KMS-11 (cell line): ENCODE results near the gene SALL1.

Experiments used
- H2AFZ ChIP-seq: fragments of 200-600 bp; sonication (generic); 2 replicates; pipeline ENCODE4 v1.6.1; 2016; ENCODE audit warnings: antibody characterized with exemption, mixed run types, low read depth
- H3K27ac ChIP-seq: fragments of 200-600 bp; sonication (generic); 2 replicates; pipeline ENCODE4 v1.6.1; 2016; ENCODE audit warnings: mild to moderate bottlenecking, mixed run types
- H3K27me3 ChIP-seq: fragments of 200-600 bp; sonication (generic); 2 replicates; pipeline ENCODE4 v1.6.1; 2017; ENCODE audit warnings: mild to moderate bottlenecking, low read depth, mixed run types, moderate library complexity; ENCODE audit not compliant: insufficient read depth
- H3K36me3 ChIP-seq: fragments of 200-600 bp; sonication (generic); 2 replicates; pipeline ENCODE4 v1.6.1; 2017; ENCODE audit warnings: mild to moderate bottlenecking, mixed run types; ENCODE audit not compliant: insufficient read depth
- H3K4me1 ChIP-seq: fragments of 200-600 bp; sonication (generic); 2 replicates; pipeline ENCODE4 v1.6.1; 2016; ENCODE audit warnings: mild to moderate bottlenecking, low read depth, mixed run types; ENCODE audit not compliant: poor library complexity, severe bottlenecking
- H3K4me2 ChIP-seq: fragments of 200-600 bp; sonication (generic); 2 replicates; pipeline ENCODE4 v1.7.0; 2016; ENCODE audit warnings: mild to moderate bottlenecking, mixed run types
- H3K4me3 ChIP-seq: fragments of 200-600 bp; sonication (generic); IDR thresholded peaks from 2 replicates; pipeline ENCODE4 v1.6.1; 2017; ENCODE audit warnings: low read depth, low read length, mixed read lengths; ENCODE audit not compliant: insufficient read depth
- H3K79me2 ChIP-seq: fragments of 200-600 bp; sonication (generic); 2 replicates; pipeline ENCODE4 v1.6.1; 2016; ENCODE audit warnings: low read depth, mixed run types; ENCODE audit not compliant: insufficient read depth
- H3K9ac ChIP-seq: fragments of 200-600 bp; sonication (generic); 2 replicates; pipeline ENCODE4 v1.6.1; 2016; ENCODE audit warnings: mild to moderate bottlenecking, mixed run types
- H4K20me1 ChIP-seq: fragments of 200-600 bp; sonication (generic); 2 replicates; pipeline ENCODE4 v1.6.1; 2016; ENCODE audit warnings: mild to moderate bottlenecking, mixed run types; ENCODE audit not compliant: insufficient read depth
- TF ChIP-seq, protein P1 (sequence below): fragments of 200-600 bp; sonication (generic); conservative IDR thresholded peaks from 2 replicates; pipeline ENCODE4 v1.6.1; 2017; ENCODE audit warnings: low read depth, mild to moderate bottlenecking, antibody characterized with exemption, low read length, moderate library complexity, mixed read lengths

The SALL1 gene

DNA sequence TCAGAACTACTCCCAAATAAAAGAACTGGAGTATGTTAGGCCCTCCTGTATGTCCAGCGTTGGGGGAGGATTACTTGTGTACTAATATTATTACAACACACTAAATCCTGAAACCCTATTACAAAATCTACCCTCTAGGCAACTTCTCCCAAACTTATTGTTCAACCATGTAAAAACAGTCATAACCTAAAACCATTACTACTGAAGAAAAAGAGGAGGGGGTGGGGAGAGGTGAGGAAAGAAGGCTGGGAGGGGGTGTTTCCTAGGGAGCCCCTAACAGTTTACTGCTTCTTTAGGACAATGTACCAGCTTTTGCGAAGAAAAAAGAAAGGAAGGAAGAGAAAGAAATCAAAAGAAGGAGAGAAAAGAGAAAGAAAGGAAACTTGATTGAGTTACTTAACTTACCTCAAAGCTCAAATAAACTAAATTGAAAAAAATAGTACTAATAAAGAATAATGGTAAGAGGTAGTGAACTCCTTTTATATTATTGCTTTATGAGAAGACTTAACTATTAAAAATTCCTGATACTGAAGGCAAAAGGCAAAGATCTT is 2.3 kb downstream of the SALL1 start:
- TF ChIP-seq, protein P1, sequence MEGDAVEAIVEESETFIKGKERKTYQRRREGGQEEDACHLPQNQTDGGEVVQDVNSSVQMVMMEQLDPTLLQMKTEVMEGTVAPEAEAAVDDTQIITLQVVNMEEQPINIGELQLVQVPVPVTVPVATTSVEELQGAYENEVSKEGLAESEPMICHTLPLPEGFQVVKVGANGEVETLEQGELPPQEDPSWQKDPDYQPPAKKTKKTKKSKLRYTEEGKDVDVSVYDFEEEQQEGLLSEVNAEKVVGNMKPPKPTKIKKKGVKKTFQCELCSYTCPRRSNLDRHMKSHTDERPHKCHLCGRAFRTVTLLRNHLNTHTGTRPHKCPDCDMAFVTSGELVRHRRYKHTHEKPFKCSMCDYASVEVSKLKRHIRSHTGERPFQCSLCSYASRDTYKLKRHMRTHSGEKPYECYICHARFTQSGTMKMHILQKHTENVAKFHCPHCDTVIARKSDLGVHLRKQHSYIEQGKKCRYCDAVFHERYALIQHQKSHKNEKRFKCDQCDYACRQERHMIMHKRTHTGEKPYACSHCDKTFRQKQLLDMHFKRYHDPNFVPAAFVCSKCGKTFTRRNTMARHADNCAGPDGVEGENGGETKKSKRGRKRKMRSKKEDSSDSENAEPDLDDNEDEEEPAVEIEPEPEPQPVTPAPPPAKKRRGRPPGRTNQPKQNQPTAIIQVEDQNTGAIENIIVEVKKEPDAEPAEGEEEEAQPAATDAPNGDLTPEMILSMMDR: no peak
- Histone ChIP-seq H3K27ac (no peak overlapping the region), H2AFZ (no peak overlapping the region), H4K20me1 (no peaks in the 10 kb centered on the region), H3K27me3 (no peaks in the 10 kb centered on the region), H3K4me1 (no peaks in the 10 kb centered on the region), H3K36me3 (no peaks in the 10 kb centered on the region), H3K4me2 (no peak overlapping the region), H3K9ac (no peak overlapping the region), H3K4me3 (no peak overlapping the region), H3K79me2 (no peaks in the 10 kb centered on the region)

DNA sequence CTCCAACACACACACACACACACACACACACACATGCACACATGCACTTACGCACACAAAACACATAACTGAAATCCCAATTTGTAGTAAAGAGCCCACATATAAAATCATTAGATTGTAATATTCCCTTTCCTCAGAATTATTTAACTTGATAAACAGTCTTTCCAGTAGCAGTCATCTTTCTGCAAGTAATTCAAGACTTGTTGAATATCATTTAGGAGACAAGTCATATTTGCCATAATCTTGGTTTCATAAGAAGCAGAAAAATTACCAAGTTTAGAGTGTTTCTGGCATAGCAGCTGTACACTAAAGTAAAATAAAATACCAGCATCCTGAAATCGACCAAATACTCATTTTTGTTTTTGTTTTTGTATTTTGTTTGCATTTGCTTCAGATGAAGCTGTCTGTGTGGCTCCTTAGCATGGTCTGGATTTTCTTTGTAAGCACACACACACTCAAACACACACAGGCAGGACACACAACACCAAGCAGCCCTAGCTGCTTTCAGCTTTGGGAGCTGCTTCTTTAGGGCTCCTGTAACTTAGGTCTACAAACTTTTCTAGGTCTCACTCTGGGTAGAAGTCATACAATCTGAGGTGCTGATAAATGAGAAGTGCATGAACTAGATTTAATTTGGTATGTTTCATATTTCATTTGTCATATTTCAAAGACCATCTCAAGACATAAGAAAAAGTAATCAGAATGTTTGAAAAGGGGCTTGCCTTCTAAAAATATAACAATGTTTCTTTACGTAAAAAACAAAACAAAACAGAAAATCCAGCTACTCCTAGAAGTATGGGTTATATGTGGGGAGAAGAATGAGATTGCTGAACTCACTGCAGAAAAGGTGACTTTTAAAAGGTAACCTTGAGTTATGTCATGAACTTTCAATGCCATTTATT is 3.0 kb downstream of the SALL1 start:
- Histone ChIP-seq H3K27ac (no peak overlapping the region), H2AFZ (no peak overlapping the region), H3K36me3 (no peaks in the 10 kb centered on the region), H3K4me1 (no peaks in the 10 kb centered on the region), H3K9ac (no peak overlapping the region), H3K4me3 (no peak overlapping the region), H3K27me3 (no peaks in the 10 kb centered on the region), H3K79me2 (no peaks in the 10 kb centered on the region), H4K20me1 (no peaks in the 10 kb centered on the region), H3K4me2 (no peak overlapping the region)
- TF ChIP-seq, protein P1: no peak

- H3K79me2 ChIP-seq: no peaks in the 10 kb centered on the region
Observed at GRCh38 chr16:51146256-51146924, 4.7 kb downstream of the SALL1 start.

DNA sequence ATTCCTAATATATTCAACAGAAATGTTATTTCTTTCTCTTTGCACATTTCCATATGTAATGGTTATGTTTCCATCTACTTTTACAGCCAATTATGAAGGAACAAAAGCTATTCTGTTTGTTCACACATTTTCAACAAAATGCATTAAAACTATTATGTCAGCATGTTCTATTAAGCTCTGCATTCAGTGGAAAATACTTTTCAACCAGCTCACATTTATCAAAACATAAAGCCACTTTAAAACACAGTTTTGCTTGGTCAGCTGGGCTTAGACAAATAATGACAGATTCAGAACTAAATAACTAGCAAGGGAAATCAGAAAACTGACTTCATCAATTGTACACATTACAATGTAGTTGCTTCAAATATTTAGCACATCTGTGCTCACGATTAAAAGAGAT is 6.9 kb downstream of the SALL1 start:
- H3K4me2 ChIP-seq: no peak overlapping the region
- H3K79me2 ChIP-seq: no peaks in the 10 kb centered on the region
- TF ChIP-seq, protein P1: no peak
- no peaks in the 10 kb centered on the region for H3K27me3 ChIP-seq
- no peaks in the 10 kb centered on the region for H3K4me1 ChIP-seq
- no peak overlapping the region for H3K9ac ChIP-seq
- no peak overlapping the region for H2AFZ ChIP-seq
- H4K20me1 ChIP-seq: no peaks in the 10 kb centered on the region
- H3K4me3 ChIP-seq: no peak overlapping the region
- no peaks in the 10 kb centered on the region for H3K36me3 ChIP-seq
- H3K27ac ChIP-seq: no peak overlapping the region

More at GRCh38 chr16:51146256-51146924, 4.7 kb downstream of the SALL1 start:
- Histone ChIP-seq H3K36me3 (no peaks in the 10 kb centered on the region), H3K4me2 (no peak overlapping the region), H3K4me3 (no peak overlapping the region), H3K27me3 (no peaks in the 10 kb centered on the region), H2AFZ (no peak overlapping the region), H4K20me1 (no peaks in the 10 kb centered on the region), H3K27ac (no peak overlapping the region), H3K9ac (no peak overlapping the region), H3K4me1 (no peaks in the 10 kb centered on the region)
- TF ChIP-seq, protein P1: no peak
